Vagina (tissue), 2 donors: ENCODE data around the gene WDR82. TPM values are rescaled to one million over a fixed set of nuclear protein-coding genes. Genes with fewer than 3 reads are reported as not detected.
A peak's percentile ranks its signal among the peaks of the same experiment; 100 is the strongest.

ENCODE experiments used
- DNase-seq, 2 donors: peaks; one replicate each; pipeline ENCODE4 v3.0.0-alpha.2; 2017; ENCODE audit errors: extremely low spot score in 2 of 2
- H3K27ac ChIP-seq: fragments of 200-600 bp; sonication (generic); one replicate; pipeline ENCODE4 v1.5.1; 2019
- H3K27me3 ChIP-seq: fragments of 200-600 bp; sonication (generic); one replicate; pipeline ENCODE4 v1.5.1; 2019
- H3K36me3 ChIP-seq, 2 donors: fragments of 200-600 bp; sonication (generic); one replicate each; pipeline ENCODE4 v1.5.1; 2017 to 2019
- H3K4me1 ChIP-seq: fragments of 200-600 bp; sonication (generic); one replicate; pipeline ENCODE4 v1.5.1; 2019
- H3K4me3 ChIP-seq, 2 donors: fragments of 200-600 bp; sonication (generic); 1 replicate in 1 of 2; 2 replicates in 1 of 2; pipeline ENCODE4 v1.5.1; 2016 to 2019
- H3K9me3 ChIP-seq: fragments of 200-600 bp; sonication (generic); one replicate; pipeline ENCODE4 v1.5.1; 2019
- POLR2A ChIP-seq, 2 donors: fragments of 450-650 bp; IDR thresholded peaks; one replicate each; pipeline ENCODE4 v1.6.1; 2017; ENCODE audit warnings: antibody characterized with exemption in 2 of 2, mild to moderate bottlenecking in 2 of 2, moderate library complexity in 2 of 2
- POLR2AphosphoS5 ChIP-seq, 2 donors: sonication (generic); formaldehyde crosslinking; IDR thresholded peaks; one replicate each; pipeline ENCODE4 v1.9.0; 2017; ENCODE audit warnings: antibody characterized with exemption in 2 of 2, mild to moderate bottlenecking in 2 of 2, low read depth in 1 of 2; ENCODE audit not compliant: insufficient read depth in 1 of 2
- intact Hi-C: fragments of 100-400 bp; cut with DNase I; formaldehyde crosslinking; loops from one replicate; pipeline ENCODE4 v1.15.1; 2023
- total RNA-seq: library from RNA; depleted of rRNA; stranded (reverse); fragments of >200 nt; gene quantifications from one replicate; pipeline ENCODE4 v1.2.3, GENCODE V29; 2016
- TF ChIP-seq, protein P1 (sequence below), 3 experiments: fragments of 450-650 bp in 2 of 3; fragments of 200-600 bp in 1 of 3; sonication (generic) in 1 of 3; IDR thresholded peaks; one replicate each; pipeline ENCODE4 v1.5.1; 2017 to 2019; ENCODE audit warnings: antibody characterized with exemption in 3 of 3, mild to moderate bottlenecking in 2 of 3, moderate library complexity in 2 of 3

WDR82 gene
- total RNA-seq, 1 donor from 2014 or later, result 44.4 TPM

DNA sequence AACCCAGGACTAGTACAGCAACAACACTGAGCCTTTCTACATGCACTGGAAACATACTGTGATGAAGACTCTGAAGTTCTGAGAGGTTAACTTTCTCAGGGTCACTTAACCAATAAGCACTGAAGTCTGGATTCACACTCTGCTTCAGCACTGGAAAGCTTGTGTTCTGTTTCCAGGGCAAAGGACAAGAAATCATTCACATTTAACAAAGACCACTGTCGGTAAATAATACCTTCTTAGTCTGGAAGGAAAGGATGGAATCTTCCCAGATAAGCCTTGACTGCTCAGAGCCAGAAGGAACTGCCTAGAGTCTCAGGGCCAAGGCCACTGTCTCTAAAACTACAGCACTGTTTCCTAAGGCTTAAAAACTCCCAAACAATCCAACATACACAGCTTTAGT, 4.9 kb upstream of the WDR82 start:
- DNase-seq, result no peak
- intact Hi-C loops, result no loop called here
- Histone ChIP-seq H3K27ac (no peak overlapping the region), H3K4me1 (peaks cover 23% of the 10 kb centered on the region), H3K27me3 (no peaks in the 10 kb centered on the region), H3K36me3 (no peaks in the 10 kb centered on the region), H3K4me3 (no peak overlapping the region), H3K9me3 (no peaks in the 10 kb centered on the region)
- TF ChIP-seq POLR2A (IDR thresholded peaks at IDR 0.05) (no peak), POLR2AphosphoS5 (IDR thresholded peaks at IDR 0.05; ENCODE audit: insufficient read depth in 1 of 2, low read depth in 1 of 2) (no peak)
- TF ChIP-seq, protein P1, sequence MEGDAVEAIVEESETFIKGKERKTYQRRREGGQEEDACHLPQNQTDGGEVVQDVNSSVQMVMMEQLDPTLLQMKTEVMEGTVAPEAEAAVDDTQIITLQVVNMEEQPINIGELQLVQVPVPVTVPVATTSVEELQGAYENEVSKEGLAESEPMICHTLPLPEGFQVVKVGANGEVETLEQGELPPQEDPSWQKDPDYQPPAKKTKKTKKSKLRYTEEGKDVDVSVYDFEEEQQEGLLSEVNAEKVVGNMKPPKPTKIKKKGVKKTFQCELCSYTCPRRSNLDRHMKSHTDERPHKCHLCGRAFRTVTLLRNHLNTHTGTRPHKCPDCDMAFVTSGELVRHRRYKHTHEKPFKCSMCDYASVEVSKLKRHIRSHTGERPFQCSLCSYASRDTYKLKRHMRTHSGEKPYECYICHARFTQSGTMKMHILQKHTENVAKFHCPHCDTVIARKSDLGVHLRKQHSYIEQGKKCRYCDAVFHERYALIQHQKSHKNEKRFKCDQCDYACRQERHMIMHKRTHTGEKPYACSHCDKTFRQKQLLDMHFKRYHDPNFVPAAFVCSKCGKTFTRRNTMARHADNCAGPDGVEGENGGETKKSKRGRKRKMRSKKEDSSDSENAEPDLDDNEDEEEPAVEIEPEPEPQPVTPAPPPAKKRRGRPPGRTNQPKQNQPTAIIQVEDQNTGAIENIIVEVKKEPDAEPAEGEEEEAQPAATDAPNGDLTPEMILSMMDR (IDR thresholded peaks at IDR 0.05), result no peak

DNA sequence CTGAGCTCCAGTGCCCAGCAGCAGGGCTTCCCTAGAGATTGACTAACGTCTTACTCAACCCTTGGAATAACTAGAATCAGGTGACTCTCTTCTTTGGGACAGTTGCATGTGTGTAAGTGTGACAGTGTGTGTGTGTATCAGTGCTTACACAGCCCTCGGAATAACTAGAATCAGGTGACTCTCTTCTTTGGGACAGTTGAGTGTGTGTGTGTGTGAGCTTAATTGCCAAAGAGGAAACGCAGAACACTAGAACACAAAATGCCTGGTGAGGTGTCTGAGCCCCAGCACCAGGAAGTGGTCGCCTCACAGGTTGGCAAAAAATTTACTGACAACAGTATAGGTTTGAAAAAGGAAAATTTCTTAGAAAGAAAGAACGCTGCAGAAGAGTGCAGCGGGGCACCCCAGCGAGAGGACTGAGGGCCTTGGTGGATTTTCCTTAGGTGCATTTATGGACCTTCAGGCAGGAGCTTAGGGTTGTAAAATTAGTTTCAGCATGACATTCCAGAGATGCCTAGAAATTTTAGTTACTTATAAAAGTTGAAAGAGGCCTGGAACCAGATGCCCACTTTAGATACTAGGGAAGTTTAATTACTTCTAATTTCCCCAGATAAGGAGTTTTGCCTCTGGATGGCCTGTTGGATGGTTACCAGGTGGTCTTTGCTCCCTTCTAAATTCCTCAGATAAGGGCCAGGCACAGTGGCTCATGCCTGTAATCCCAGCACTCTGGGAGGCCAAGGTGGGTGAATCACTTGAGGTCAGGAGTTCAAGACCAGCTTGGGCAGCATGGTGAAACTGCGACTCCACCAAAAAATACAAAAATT, 3.7 kb upstream of the WDR82 start:
- Histone ChIP-seq H3K4me1 (peaks cover 21% of the 10 kb centered on the region), H3K4me3 (no peak overlapping the region), H3K27me3 (no peaks in the 10 kb centered on the region), H3K27ac (no peak overlapping the region), H3K36me3 (no peaks in the 10 kb centered on the region), H3K9me3 (no peaks in the 10 kb centered on the region)
- intact Hi-C loops, result no loop called here
- TF ChIP-seq POLR2AphosphoS5 (IDR thresholded peaks at IDR 0.05; ENCODE audit: insufficient read depth in 1 of 2, low read depth in 1 of 2) (no peak), POLR2A (IDR thresholded peaks at IDR 0.05) (no peak)
- TF ChIP-seq, protein P1 (IDR thresholded peaks at IDR 0.05), result no peak
- no peak for DNase-seq

DNA sequence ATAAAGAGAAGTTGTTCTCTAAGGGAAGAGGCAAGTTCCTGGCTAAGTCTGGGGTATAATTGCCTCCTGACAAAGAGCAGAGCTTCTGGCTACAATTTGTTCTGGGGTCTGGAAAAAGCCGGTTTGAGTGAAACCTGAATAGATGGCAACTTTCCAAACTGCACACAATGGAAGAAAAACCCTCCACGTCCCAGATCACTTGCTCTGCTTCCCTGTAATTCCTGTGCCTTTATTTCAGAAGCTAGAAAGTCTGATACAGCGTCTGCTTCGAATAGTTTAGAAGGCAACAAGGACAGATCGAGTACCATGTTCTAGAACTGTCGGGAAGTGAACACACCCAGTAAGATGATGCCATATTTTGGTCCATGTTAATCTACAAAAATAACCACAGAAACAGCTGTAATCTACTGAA, 1.6 kb upstream of the WDR82 start:
- no peak for DNase-seq
- peak overlapping the region; percentile 96 for H3K27ac ChIP-seq
- no peaks in the 10 kb centered on the region for H3K36me3 ChIP-seq
- no peaks in the 10 kb centered on the region for H3K27me3 ChIP-seq
- H3K9me3 ChIP-seq, result no peaks in the 10 kb centered on the region
- peaks cover 35% of the 10 kb centered on the region for H3K4me1 ChIP-seq
- intact Hi-C loops, result no loop called here
- no peak overlapping the region for H3K4me3 ChIP-seq
- TF ChIP-seq POLR2AphosphoS5 (IDR thresholded peaks at IDR 0.05; ENCODE audit: insufficient read depth in 1 of 2, low read depth in 1 of 2) (peak in 1 of 2 donors; percentile 12), POLR2A (IDR thresholded peaks at IDR 0.05) (no peak)
- TF ChIP-seq, protein P1 (IDR thresholded peaks at IDR 0.05), result no peak

DNA sequence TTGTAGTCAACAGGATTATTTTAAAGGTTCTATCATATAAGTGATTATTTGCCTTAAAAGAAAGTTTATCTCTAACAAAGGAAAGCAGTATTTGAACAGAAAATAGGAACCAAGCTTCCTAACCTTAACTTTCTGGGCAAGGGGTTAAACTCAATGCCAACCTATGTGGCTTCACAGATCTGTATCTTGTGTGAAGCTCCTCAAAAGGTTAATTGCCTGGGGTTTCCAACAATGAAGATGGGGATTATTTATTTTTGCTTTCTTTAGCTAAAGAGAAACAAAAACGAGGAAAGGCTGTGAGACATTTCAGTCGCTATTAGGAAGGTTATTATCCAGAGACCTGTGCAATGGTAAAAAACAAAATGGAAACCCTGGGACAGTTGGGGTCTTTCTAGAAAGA, 1.1 kb upstream of the WDR82 start:
- Histone ChIP-seq H3K4me1 (peaks cover 39% of the 10 kb centered on the region), H3K9me3 (no peaks in the 10 kb centered on the region), H3K27me3 (no peaks in the 10 kb centered on the region), H3K36me3 (peaks cover 0 to 4% of the 10 kb centered on the region in 2 donors), H3K27ac (peak overlapping the region; percentile 96), H3K4me3 (peak overlapping the region; percentile 79 to 82)
- TF ChIP-seq POLR2A (IDR thresholded peaks at IDR 0.05) (no peak), POLR2AphosphoS5 (IDR thresholded peaks at IDR 0.05; ENCODE audit: insufficient read depth in 1 of 2, low read depth in 1 of 2) (no peak)
- TF ChIP-seq, protein P1 (IDR thresholded peaks at IDR 0.05), result no peak
- no peak for DNase-seq
- intact Hi-C loops, result no loop called here

GRCh38 chr3:52277972-52278509, 408 bp downstream of the WDR82 start:
- Histone ChIP-seq H3K27me3 (no peaks in the 10 kb centered on the region), H3K9me3 (no peaks in the 10 kb centered on the region), H3K27ac (peak overlapping the region; percentile 96), H3K36me3 (peaks cover 0 to 5% of the 10 kb centered on the region in 2 donors), H3K4me1 (peaks cover 55% of the 10 kb centered on the region), H3K4me3 (peak overlapping the region; percentile 79 to 82)
- TF ChIP-seq, protein P1 (IDR thresholded peaks at IDR 0.05), result no peak
- TF ChIP-seq POLR2AphosphoS5 (IDR thresholded peaks at IDR 0.05; ENCODE audit: insufficient read depth in 1 of 2, low read depth in 1 of 2), result peak in 1 of 2 donors; percentile 26
- no peak for DNase-seq
- intact Hi-C loops, result no loop called here
